ENCODE results near the gene DCBLD1.

Gene DCBLD1

DNA sequence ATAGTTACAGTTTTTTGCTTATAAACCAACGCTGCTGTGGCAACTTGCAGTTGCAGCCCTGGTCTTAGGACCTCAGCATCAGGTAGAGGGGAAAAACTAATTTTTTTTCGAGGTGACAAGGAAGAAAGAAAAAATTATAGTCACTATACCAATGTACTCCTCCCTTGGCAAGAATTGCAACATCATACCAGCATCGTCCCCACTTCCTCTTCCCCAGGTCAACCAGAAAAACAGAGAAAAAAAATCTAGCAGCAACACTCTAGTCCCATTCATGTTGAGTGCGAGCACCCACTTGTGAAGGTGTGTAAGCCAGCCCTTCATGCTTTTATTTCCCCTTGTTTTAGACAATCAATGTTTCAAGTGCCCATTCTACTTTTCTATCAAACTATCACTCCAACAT is 13.1 kb upstream of the DCBLD1 start:
- H3K27ac ChIP-seq, result no peak overlapping the region
- DNase-seq (ENCODE audit: low read depth, low spot score), result no peak

GRCh38 chr6:117469791-117470190 is 12.7 kb upstream of the DCBLD1 start:
- H3K27ac ChIP-seq, result no peak overlapping the region
- DNase-seq (ENCODE audit: low read depth, low spot score), result no peak

DNA sequence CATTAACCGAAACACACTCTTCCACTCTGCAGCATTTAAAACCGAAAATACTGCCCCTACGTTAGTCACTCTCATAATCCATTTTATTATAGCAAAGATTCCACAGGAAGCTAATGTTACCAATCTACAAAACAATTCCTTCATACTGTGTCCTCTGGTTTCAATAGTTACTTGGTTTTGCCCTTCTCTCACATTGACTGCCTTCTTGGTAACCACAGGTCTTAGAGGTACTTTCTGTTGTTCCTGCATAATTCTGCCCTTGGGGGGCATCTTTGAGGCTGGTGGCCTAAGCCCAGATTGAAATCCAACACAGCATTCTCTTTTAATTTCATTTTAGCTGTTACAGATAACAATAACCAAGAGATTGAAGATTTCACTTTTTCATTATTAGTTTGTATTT is 9.8 kb upstream of the DCBLD1 start:
- no peak overlapping the region for H3K27ac ChIP-seq
- DNase-seq (ENCODE audit: low read depth, low spot score), result no peak

DNA sequence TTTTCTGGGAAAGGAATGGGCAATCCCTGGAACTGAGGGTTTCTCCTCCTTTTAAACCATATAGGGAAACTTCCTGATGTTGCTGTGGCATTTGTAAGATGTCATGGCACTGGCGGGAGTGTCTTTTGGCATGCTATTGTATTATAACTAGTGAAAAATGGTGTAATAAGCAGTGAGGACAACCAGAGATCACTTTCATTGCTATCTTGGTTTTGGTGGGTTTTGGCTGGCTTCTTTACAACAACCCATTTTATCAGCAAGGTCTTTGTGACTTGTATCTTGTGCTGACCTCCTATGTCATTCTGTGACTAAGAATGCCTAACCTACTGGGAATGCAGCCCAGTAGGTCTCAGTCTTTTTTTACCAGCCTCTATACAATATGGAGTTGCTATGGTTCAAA is 9.1 kb upstream of the DCBLD1 start:
- DNase-seq (ENCODE audit: low read depth, low spot score), result no peak
- H3K27ac ChIP-seq, result no peak overlapping the region

DNA sequence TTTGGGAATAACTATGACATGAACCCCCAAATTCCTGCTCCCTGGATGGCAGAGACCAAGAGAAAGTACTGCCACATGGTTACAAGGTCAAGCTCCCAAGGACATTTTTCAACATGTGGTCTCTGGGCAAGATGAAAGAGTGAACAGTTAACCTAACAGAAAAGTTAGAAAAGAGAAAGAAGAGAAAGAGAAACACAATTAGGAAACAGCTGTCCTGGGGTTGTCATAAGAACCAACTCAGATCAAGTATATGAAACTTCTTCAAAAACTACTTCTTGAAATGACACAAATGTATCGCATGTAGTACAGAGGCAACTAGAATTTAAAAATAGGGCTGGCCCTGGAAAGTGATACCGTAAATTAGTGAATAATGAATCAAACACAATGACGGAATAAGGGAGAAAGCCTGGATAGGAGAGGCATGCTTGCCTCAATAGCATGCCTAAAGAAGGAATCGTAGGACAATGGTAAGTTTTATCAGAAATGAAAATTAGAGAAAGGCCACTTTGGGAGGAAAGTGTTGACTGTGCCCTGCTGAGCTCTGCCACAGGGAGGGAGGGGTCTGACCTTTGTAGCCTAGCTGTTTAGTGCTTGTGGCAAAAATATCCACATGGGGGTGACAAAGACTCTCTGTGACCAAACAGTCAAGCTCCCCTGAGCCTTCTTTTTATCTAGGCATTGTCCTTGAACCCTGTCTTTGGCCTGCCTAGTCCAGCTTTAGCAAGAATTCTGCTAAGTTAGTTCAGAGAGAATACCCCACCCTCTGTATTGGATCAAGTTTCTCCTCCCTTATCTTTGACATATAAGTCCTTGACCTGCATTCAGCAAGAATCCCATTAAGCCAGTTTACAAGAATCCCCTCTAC is 4.3 kb upstream of the DCBLD1 start:
- no peak overlapping the region for H3K27ac ChIP-seq
- no peak for DNase-seq (ENCODE audit: low read depth, low spot score)

GRCh38 chr6:117478853-117479231 is 3.6 kb upstream of the DCBLD1 start:
- H3K27ac ChIP-seq, result no peak overlapping the region
- no peak for DNase-seq (ENCODE audit: low read depth, low spot score)

GRCh38 chr6:117480651-117481050 is 1.8 kb upstream of the DCBLD1 start:
- no peak for DNase-seq (ENCODE audit: low read depth, low spot score)
- no peak overlapping the region for H3K27ac ChIP-seq

DNA sequence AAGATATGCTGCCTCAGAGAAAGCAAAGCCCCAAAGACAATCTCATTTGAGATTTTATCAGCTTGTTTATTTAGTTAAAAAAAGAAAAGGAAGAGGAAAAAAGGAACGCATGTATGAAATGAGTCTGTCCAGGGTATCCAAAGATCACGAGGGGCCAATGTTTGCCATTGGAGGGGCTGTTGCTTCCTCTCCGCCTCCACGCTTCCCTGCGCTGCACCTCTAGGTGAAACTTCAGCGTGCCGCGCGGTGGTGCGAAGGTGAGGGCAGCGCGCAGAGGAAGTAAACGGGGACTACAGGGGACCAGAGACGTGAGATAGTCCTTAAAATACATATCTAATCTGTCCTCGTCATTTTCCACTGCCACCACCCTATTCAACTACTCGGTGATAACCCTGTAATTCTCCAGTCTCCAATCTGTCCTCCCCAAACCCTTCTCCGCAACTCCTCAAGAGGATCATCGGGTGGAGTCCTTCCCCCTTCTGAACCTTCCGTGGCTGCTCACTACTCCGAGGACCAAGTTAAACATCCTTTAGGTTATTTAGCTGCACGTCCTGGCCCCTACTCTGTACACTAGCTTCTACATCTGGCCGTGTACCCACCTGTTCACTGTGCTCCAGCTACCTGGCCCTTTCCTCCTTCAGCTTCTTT is 1.1 kb upstream of the DCBLD1 start:
- H3K27ac ChIP-seq, result peak overlapping the region; percentile 74
- no peak for DNase-seq (ENCODE audit: low read depth, low spot score)

GRCh38 chr6:117481926-117482239 is 591 bp upstream of the DCBLD1 start:
- no peak for DNase-seq (ENCODE audit: low read depth, low spot score)
- peak overlapping the region; percentile 74 for H3K27ac ChIP-seq

DNA sequence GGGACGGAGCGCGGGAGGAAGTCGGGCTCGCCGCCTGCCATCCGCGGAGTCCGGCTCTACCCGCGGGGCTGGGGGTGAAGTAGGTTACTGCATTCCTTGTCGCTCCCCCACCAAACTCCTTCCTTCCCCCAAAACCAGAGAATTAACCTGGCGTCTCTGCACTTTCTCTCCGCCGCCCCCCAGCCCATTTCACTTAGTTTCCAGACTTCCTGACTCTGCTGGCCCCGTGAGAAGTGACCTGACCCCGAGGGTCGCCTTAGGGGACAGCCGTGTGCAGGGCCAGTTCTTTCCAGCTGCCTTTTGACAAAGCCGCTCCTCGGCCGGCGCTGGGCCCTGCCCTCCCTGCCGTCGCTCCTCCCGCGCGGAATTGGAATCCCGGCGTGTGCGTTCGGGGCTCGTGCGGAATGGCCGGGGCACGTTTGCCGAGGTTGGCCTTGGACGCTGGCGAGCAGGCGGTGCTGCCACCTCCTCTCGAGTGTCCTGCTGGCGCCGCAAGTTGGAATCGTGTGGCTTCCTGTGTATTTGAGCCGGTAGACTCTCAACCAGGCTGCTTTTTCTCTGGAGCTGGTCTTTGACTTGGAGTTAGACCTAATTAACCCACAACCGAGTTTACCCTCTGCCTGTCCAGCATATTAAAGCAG is 650 bp downstream of the DCBLD1 start:
- no peak for DNase-seq (ENCODE audit: low read depth, low spot score)
- H3K27ac ChIP-seq, result peak overlapping the region; percentile 74

DNA sequence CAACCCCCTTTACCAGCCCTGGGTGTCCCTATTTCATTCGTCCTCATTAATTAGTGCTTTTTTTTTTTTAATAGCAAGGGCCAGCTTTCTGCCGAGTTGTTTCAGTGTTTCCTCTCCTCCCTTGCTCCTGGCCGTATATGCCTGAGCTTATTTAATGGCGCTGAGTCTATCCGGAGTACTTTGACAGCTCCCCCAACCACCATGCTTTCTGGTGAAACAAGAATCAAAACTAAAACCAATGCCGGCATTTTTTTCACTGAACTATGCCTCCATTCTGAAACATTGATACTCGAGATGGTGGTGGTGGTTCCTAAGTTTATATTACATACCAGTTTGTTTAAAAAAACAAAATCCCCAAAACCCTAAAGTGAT is 1.2 kb downstream of the DCBLD1 start:
- peak overlapping the region; percentile 74 for H3K27ac ChIP-seq
- no peak for DNase-seq (ENCODE audit: low read depth, low spot score)

- no peak for DNase-seq (ENCODE audit: low read depth, low spot score)
- H3K27ac ChIP-seq, result peak overlapping the region; percentile 74
These were observed 1.7 kb downstream of the DCBLD1 start for GRCh38 chr6:117484052-117484646.

- DNase-seq (ENCODE audit: low read depth, low spot score), result no peak
- no peak overlapping the region for H3K27ac ChIP-seq
These were observed 3.0 kb downstream of the DCBLD1 start for GRCh38 chr6:117485433-117485832.

DNA sequence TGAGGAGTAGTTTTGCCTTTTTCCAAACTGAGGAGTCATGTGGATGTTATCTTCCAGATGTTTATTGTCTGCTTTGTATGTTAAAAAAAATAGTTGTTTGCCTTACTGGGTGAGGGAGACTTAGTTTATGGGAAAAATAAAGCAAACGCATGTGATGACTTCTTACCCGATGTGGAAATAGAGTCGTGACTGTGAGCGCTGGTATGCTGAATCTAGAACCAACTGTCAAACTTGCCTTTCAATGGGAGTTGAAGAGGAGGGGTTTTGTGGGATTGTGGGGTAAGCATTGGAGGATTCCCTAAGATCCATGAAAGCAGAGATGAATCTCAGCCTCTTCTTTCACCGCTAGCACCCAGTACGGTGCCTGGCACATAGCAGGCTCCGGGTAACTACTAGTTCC is 5.3 kb downstream of the DCBLD1 start:
- no peak overlapping the region for H3K27ac ChIP-seq
- no peak for DNase-seq (ENCODE audit: low read depth, low spot score)

DNA sequence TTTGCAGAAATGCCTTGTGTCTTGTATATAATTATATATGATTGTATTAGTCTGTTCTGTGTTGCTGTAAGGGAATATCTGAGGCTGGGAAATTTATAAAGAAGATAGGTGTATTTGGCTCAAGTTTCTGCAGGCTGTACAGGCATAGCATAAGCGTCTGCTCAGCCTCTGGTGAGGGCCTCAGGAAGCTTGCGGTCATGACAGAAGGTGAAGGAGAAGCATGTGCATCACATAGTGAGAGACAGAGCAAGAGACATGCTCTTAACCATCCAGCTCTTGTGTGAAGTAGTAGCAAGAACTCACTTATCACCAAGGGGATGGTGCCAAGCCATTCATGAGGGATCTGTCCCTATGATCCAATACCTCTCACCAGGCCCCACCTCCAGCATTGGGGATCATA is 6.5 kb downstream of the DCBLD1 start:
- no peak for DNase-seq (ENCODE audit: low read depth, low spot score)
- no peak overlapping the region for H3K27ac ChIP-seq

- peak overlapping the region; percentile 46 for H3K27ac ChIP-seq
These were observed 9.4 kb downstream of the DCBLD1 start for GRCh38 chr6:117491916-117492315.

DNA sequence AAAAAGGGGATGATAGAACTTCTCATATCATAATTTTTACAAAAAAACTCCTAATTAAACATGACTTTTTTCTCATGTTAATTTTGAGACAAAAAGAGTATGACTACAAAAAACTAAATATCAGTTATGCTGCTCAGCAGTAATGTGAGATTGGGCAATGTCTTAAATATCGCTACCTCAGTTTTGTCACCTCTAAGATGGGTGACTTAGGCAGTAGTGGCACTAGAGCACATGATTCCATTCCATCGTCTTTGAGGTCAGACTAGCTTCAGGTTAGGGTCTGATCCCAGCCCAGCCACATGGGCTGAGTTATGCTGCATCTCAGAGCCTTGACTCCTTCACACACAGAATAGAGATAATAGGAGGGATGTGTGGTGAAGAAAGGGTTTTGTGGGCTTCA is 11.0 kb downstream of the DCBLD1 start:
- DNase-seq (ENCODE audit: low read depth, low spot score), result no peak
- H3K27ac ChIP-seq, result peak overlapping the region; percentile 94

More at GRCh38 chr6:117491916-117492315, 9.4 kb downstream of the DCBLD1 start:
- DNase-seq (ENCODE audit: low read depth, low spot score), result no peak

DNA sequence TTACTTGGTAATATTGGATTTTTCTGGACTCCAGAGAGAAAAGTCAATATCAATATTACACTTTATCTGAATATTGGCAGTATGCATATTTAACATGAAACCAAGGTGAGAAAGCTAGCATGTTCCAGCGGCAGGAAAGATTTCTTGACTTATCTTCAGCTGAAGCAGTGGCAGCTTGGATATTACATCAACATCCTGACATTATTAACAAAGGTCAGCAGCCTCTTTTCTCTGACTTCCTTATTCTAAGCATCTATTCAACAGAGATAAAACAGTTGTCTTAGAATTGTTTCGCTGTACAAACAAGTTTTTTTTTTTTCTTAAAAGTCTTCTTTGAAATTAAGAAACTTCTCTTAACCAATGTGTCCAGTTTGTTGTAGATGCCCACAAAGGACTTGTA is 11.8 kb downstream of the DCBLD1 start:
- DNase-seq (ENCODE audit: low read depth, low spot score), result no peak
- peak overlapping the region; percentile 94 for H3K27ac ChIP-seq

DNA sequence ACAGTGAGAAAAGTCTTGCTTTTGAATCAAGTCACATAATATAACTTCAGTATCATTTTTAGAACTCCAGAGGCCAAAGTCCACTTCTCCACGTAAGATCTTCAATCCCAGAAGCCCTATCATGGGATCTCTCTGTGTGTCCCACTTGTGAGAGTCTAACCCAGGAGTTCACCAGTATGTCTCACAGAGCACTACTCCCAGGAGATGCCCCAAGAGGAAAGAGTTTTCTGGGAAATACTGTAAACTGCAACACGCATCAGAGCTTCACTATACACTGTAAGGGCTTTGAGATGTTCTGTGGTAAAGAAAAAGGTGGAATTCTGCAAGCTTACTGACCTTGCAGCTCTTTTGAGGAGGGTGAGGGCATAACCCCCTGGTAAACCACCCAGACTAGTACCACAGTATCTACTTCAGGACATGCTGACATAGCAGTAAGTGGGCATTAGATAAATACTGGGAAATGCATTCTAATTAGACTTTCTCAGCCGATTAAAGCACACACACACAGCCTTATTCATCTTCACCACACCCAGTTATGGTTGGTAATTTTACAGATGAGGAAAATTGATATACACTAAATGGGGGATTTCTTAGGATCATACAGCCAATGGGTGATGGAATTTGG is 12.3 kb downstream of the DCBLD1 start:
- DNase-seq (ENCODE audit: low read depth, low spot score), result no peak
- peak overlapping the region; percentile 94 for H3K27ac ChIP-seq

- peak overlapping the region; percentile 94 for H3K27ac ChIP-seq
- DNase-seq (ENCODE audit: low read depth, low spot score), result no peak
These were observed 13.0 kb downstream of the DCBLD1 start for GRCh38 chr6:117495425-117495824.

DNA sequence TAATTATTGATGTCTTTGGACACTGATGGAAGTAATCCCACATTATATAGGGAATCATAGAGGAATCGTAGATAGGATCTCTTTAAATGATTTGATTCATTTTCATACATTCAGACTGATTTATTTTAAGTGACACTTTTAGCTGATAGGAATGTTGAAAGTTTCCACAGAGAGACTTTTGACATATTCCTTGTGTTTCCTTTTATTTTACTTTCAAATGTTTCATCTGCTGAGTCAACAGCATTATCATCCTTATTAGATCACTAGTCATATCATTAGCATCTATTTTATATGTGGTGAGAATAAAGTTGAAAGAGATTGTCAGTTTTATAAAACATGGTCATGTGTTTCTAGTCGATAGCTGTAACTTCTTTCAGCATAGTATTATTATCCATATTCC is 13.4 kb downstream of the DCBLD1 start:
- H3K27ac ChIP-seq, result peak overlapping the region; percentile 94
- no peak for DNase-seq (ENCODE audit: low read depth, low spot score)
